ENCODE results near the gene LHPP.

DNA sequence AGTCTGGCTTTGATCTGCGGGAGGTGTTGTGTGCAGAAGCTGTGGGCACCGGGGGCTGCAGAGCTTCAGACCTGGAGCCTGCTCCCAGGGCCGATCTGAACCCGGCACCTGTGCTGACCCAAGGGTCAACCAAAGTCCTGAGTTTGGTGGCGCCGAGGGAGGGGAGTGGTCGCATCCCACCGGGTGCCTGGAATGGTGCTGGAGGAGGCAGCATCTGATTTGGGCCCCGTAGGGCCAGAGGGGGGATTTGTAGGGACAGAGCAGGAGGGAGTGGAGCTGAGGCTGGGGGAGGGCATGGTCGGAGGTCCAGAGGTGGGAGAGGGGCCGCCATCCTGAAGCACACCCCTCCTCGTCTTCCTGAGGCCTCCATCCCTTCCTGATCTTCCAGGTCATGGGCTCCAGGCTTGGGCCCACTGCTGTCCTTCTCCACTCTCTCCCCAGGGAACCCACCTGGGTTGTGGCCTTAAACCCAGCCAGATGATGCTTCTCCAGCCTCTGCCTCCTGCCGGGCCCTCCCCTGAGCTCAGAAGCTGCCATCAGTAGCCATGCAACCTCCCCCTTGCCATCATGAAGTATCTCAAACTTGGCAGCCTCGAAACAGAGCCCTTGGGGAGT lies 112.9 kb downstream of the LHPP start:
- TF ChIP-seq, protein P1, sequence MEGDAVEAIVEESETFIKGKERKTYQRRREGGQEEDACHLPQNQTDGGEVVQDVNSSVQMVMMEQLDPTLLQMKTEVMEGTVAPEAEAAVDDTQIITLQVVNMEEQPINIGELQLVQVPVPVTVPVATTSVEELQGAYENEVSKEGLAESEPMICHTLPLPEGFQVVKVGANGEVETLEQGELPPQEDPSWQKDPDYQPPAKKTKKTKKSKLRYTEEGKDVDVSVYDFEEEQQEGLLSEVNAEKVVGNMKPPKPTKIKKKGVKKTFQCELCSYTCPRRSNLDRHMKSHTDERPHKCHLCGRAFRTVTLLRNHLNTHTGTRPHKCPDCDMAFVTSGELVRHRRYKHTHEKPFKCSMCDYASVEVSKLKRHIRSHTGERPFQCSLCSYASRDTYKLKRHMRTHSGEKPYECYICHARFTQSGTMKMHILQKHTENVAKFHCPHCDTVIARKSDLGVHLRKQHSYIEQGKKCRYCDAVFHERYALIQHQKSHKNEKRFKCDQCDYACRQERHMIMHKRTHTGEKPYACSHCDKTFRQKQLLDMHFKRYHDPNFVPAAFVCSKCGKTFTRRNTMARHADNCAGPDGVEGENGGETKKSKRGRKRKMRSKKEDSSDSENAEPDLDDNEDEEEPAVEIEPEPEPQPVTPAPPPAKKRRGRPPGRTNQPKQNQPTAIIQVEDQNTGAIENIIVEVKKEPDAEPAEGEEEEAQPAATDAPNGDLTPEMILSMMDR (IDR thresholded peaks at IDR 0.05): no peak
- TF ChIP-seq POLR2A (IDR thresholded peaks at IDR 0.05): no peak
- TF ChIP-seq POLR2AphosphoS5 (IDR thresholded peaks at IDR 0.05): no peak
